Lower lobe of right lung (tissue), 2 donors: Measurements from ENCODE around the gene CAMSAP2. TPM values are rescaled to one million over a fixed set of nuclear protein-coding genes. Genes with fewer than 3 reads are reported as not detected.

ENCODE experiments used
- ATAC-seq, 2 donors: fragments of 200-7000 bp; cut with Tn5 transposase; one replicate each; pipeline ENCODE4 v1.9.1; 2020 to 2022; ENCODE audit warnings: mild to moderate bottlenecking in 2 of 2, moderate library complexity in 2 of 2
- DNase-seq: peaks from one replicate; pipeline ENCODE4 v3.0.0-alpha.2; 2020
- H3K27ac ChIP-seq: fragments of 200-600 bp; one replicate; pipeline ENCODE4 v1.8.0; 2022
- H3K27me3 ChIP-seq: fragments of 200-600 bp; one replicate; pipeline ENCODE4 v1.8.0; 2022; ENCODE audit warnings: low read depth
- H3K36me3 ChIP-seq: fragments of 200-600 bp; one replicate; pipeline ENCODE4 v1.8.0; 2022; ENCODE audit warnings: mild to moderate bottlenecking
- H3K4me1 ChIP-seq: fragments of 200-600 bp; one replicate; pipeline ENCODE4 v1.8.0; 2022
- H3K4me3 ChIP-seq: fragments of 200-600 bp; one replicate; pipeline ENCODE4 v1.8.0; 2022; ENCODE audit warnings: mild to moderate bottlenecking
- H3K9me3 ChIP-seq: fragments of 200-600 bp; one replicate; pipeline ENCODE4 v1.8.0; 2022
- intact Hi-C: fragments of 100-400 bp; cut with DNase I; formaldehyde crosslinking; loops from one replicate; pipeline ENCODE4 v1.11.0; 2022
- total RNA-seq: library from RNA; stranded (reverse); fragmentation: NEBNext Ultra II Directional; extraction: Animal tissue kit (Norgen Biotek cat#: 25700); gene quantifications from one replicate; pipeline ENCODE4 v1.2.1, GENCODE V29; 2021
- TF ChIP-seq, protein P1 (sequence below): fragments of 200-600 bp; IDR thresholded peaks from one replicate; pipeline ENCODE4 v1.8.0; 2022; ENCODE audit warnings: antibody characterized with exemption, mild to moderate bottlenecking
- donor health status: DM: no; HTN: yes; CAD: no; lungs with severe emphysema.

CAMSAP2 gene
- total RNA-seq, 1 donor from 2014 or later, result 30.7 TPM

DNA sequence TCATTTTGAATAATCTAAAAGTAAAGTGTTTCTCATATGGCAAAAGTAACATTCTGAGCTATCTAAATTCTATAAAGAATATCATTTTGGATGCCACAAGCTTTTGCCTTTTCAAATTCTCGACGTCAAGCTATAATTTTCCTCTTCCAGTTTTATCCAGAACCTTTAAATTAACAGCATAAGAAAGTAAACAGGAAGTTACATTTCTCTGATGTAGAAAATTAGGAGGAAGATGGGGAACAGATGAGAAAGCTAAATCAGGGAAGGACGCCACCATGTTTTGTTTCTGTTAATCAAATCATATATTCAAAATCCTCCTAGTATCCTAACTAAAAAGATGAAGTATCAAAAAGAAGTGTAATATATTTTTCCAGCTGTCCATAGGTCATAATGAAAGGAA, 8.8 kb upstream of the CAMSAP2 start:
- intact Hi-C loops, result no loop called here
- H3K27me3 ChIP-seq, result no peaks in the 10 kb centered on the region
- H3K4me3 ChIP-seq, result no peak overlapping the region
- no peak for ATAC-seq
- H3K36me3 ChIP-seq, result no peaks in the 10 kb centered on the region
- TF ChIP-seq, protein P1, sequence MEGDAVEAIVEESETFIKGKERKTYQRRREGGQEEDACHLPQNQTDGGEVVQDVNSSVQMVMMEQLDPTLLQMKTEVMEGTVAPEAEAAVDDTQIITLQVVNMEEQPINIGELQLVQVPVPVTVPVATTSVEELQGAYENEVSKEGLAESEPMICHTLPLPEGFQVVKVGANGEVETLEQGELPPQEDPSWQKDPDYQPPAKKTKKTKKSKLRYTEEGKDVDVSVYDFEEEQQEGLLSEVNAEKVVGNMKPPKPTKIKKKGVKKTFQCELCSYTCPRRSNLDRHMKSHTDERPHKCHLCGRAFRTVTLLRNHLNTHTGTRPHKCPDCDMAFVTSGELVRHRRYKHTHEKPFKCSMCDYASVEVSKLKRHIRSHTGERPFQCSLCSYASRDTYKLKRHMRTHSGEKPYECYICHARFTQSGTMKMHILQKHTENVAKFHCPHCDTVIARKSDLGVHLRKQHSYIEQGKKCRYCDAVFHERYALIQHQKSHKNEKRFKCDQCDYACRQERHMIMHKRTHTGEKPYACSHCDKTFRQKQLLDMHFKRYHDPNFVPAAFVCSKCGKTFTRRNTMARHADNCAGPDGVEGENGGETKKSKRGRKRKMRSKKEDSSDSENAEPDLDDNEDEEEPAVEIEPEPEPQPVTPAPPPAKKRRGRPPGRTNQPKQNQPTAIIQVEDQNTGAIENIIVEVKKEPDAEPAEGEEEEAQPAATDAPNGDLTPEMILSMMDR, result no peak
- no peak for DNase-seq
- H3K9me3 ChIP-seq, result no peaks in the 10 kb centered on the region
- H3K27ac ChIP-seq, result no peak overlapping the region
- H3K4me1 ChIP-seq, result no peaks in the 10 kb centered on the region

DNA sequence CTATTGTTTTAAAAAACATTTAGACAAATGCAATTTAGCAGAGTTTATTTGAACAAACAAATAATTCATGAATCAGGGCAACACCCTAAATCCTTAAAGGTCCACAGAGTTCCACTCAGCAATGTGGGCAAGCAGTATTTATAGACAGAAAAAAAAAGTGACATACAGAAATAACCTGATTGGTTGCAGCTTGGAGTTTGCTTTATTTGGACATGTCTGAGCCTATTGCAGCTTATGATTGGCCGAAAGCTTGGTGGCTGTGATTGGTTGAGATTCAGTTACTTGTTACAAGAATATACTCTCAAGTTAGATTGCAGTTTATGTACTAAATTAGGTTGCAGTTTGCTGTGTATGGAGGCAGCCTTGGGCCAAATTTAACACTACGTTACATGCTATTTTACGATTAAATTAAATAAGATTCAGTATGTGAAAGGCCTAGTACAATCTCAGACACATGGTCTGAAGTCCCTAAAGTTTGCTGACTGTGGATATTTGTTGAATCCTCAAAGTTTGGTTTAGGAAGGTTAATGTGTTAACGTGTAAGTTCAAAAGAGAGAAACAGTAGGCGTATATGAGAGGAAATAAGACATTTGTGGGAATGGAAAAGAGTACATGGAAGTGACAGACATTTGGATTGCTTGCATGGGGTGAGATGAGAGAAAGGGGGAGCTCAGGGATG, 6.9 kb upstream of the CAMSAP2 start:
- ATAC-seq, result no peak
- intact Hi-C loops, result no loop called here
- TF ChIP-seq, protein P1, result no peak

DNA sequence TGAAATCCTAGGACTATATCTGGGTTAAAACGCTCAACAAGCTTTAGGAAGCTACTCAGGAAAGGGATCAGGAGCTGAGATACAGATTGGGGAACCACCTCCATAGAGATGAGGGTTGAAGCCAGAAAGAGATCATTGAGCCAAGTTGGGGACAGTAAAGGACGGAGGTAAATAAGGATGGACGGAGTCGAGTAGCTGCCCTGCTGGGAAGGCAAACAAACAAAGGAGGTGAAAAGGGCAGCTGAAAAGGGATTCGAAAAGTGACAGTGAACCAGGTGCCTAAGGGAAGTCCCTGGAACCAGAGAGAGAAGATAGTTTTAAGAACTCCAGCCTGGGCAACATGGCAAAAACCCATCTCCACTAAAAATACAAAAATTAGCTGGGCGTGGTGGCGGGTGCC, 6.3 kb upstream of the CAMSAP2 start:
- no peaks in the 10 kb centered on the region for H3K27me3 ChIP-seq
- H3K36me3 ChIP-seq, result no peaks in the 10 kb centered on the region
- no peak overlapping the region for H3K27ac ChIP-seq
- no peaks in the 10 kb centered on the region for H3K4me1 ChIP-seq
- TF ChIP-seq, protein P1, result no peak
- no peak overlapping the region for H3K4me3 ChIP-seq
- ATAC-seq, result no peak
- intact Hi-C loops, result no loop called here
- no peak for DNase-seq
- H3K9me3 ChIP-seq, result no peaks in the 10 kb centered on the region

More for the DNA sequence above, 6.9 kb upstream of the CAMSAP2 start:
- Histone ChIP-seq H3K36me3 (no peaks in the 10 kb centered on the region), H3K9me3 (no peaks in the 10 kb centered on the region), H3K27ac (no peak overlapping the region), H3K4me3 (no peak overlapping the region), H3K27me3 (no peaks in the 10 kb centered on the region), H3K4me1 (no peaks in the 10 kb centered on the region)
- no peak for DNase-seq

DNA sequence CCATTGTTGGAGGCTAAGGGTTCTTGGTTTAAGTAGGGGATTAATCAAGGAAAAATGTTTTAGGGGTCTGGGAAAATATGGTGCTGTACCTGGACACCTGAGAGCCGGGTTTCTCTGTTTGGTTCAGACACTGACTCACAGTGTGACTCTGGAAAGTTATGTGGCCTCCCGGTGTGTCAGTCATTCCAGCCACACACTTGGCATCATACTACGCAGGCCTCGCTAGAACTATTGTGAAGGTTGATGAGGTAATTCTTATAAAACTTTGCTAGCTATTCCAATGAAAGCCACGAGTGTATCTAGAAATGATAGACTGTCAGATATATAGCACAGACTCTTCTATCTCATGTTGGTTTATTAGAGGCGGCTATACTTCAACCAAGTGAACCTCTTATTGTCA, 4.8 kb upstream of the CAMSAP2 start:
- Histone ChIP-seq H3K27ac (no peak overlapping the region), H3K27me3 (no peaks in the 10 kb centered on the region), H3K4me1 (peaks cover 6% of the 10 kb centered on the region), H3K4me3 (no peak overlapping the region), H3K36me3 (no peaks in the 10 kb centered on the region), H3K9me3 (no peaks in the 10 kb centered on the region)
- TF ChIP-seq, protein P1, result no peak
- intact Hi-C loops, result no loop called here
- no peak for ATAC-seq
- no peak for DNase-seq

DNA sequence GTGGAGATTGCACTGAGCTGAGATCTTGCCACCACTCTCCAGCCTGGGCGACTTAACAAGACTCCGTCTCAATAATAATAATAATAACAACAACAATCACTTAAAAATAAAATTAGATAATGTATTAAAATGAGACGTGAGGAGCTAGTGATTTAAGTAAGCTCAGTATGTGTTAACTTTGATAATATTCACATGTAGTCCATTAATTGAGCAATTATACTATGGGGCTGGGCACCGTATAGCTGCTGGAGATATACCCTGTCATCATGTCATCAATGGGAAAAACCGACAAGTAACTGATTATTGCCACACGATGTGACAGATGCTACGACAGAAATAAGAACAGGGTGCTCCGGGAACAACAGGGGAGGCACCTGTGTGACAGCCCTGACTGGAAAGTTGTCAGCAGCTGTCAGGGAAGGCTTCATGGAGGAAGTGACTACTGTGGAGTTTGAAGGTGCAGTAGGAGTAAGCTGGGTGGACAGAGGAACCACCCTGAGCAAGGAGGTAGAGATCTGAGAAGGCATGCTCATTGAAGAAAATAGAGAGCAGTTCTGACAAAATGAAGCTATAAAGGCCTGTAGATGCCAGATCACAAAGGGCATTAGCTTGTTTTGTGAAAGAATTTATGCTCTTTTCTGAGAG, 924 bp upstream of the CAMSAP2 start:
- Histone ChIP-seq H3K9me3 (no peaks in the 10 kb centered on the region), H3K4me1 (peaks cover 36% of the 10 kb centered on the region), H3K27me3 (no peaks in the 10 kb centered on the region), H3K36me3 (no peaks in the 10 kb centered on the region), H3K4me3 (peak overlapping the region; percentile 88), H3K27ac (peak overlapping the region; percentile 100)
- intact Hi-C loops, result no loop called here
- DNase-seq (no peak), ATAC-seq (no peak)
- TF ChIP-seq, protein P1, result no peak
